Measurements from ENCODE around the gene NTSR1.

DNA sequence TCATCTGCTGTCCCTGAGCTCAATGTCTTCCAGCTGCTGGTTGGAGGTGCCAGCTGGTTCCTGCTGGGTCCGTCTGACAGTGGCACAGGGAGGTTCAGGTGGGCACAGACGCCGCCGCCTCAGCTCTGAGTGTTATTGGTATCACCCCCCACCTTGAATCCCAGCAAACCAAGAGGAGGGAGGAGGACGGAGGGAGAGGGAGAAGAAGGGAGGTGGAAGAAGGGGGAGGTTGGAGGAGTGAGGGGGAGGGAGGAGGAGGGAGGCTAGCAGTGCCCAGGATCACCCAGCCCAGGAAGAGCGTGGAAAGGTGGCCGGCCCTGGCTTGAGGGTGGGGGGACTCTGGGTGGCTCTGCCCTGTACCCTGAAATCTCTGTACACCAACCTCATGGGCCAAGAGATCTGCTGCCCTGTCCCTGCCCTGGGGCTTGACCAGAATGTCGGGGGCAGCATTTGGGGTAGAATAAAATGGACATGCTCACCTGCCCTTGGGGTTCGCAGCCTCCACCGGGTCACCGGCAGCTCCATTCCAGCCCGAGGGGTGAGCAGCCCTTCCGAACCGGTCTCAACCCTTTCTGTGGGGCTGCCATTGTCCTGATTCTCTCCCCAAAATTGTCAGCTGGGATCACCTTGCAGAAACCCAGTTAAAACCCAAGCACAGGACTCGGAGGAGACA lies 17.1 kb downstream of the NTSR1 start:
- TF ChIP-seq, protein P1, sequence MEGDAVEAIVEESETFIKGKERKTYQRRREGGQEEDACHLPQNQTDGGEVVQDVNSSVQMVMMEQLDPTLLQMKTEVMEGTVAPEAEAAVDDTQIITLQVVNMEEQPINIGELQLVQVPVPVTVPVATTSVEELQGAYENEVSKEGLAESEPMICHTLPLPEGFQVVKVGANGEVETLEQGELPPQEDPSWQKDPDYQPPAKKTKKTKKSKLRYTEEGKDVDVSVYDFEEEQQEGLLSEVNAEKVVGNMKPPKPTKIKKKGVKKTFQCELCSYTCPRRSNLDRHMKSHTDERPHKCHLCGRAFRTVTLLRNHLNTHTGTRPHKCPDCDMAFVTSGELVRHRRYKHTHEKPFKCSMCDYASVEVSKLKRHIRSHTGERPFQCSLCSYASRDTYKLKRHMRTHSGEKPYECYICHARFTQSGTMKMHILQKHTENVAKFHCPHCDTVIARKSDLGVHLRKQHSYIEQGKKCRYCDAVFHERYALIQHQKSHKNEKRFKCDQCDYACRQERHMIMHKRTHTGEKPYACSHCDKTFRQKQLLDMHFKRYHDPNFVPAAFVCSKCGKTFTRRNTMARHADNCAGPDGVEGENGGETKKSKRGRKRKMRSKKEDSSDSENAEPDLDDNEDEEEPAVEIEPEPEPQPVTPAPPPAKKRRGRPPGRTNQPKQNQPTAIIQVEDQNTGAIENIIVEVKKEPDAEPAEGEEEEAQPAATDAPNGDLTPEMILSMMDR (IDR thresholded peaks at IDR 0.05; ENCODE audit: low read depth, low read length, poor library complexity, severe bottlenecking), result no peak
- no peak for TF ChIP-seq EZH2phosphoT487 (IDR thresholded peaks at IDR 0.05; ENCODE audit: borderline replicate concordance, low read length)

Measured in DOHH2 (cell line).